ENCODE measurements around the gene B4GALT2. TPM values are rescaled to one million over a fixed set of nuclear protein-coding genes. Genes with fewer than 3 reads are reported as not detected.

B4GALT2 gene
- total and polyA plus RNA-seq, 9 of the 15 experiments (the other 6 are each of a cell fraction or from before 2014, with no cell fraction given) = 1.3 to 86.8 (median 43.8) TPM

DNA sequence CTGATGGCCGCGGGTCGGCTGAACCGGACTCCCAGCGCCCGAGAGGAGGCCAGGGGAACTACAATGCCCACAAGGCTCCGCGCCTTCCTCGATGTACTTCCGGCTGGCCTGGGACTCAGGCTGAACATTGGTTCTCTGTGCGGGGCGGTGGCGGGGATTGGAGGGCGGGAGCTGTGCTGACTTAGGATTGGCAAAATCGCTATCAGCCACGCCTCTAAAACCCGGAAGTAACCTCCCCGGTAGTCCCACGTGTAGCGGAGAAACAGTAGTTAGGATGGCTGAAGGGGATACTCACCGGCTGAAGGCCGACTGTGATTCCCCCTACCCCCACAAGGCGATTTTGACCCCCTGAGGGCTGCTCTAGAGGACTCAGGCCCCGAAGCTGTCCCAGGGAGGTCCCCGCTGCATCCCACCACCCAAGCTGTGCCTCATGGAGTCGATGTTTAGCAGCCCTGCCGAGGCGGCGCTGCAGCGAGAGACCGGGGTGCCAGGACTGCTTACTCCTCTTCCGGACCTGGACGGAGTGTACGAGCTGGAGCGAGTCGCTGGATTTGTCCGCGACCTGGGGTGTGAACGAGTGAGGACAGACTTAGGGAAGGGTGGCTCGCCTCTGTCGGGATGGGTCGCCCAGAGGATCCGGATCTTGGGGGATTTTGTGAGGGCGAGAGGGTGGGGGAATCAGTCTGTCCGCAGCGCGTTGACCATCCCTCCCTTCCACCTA is 9.1 kb upstream of the B4GALT2 start, which contains the start of gene DPH2 (continued):
- TF ChIP-seq CTCF (IDR thresholded peaks at IDR 0.05 in 2 of 3, conservative IDR thresholded peaks at IDR 0.05 in 1 of 3; ENCODE audit: insufficient read depth in 2 of 3, low read depth in 1 of 3, low read length in 3 of 3) (0 out of 6 replicates have a peak, but pooled peaks of 2 of the 3 experiments have one; percentile 6 to 15), MTA3 (IDR thresholded peaks at IDR 0.05; ENCODE audit: borderline replicate concordance) (0 out of 2 replicates have a peak, but pooled peaks have one; percentile 30), L3MBTL2 (IDR thresholded peaks at IDR 0.05) (peak; percentile 53; the same call in 1 of the 2 replicates), ZNF639 (CRISPR knock-in tag; conservative IDR thresholded peaks at IDR 0.05 in 1 of 2, IDR thresholded peaks at IDR 0.05 in 1 of 2) (peak in 1 of 2 experiments; percentile 47; a peak in 1 of 4 replicates), E2F8 (IDR thresholded peaks at IDR 0.05; ENCODE audit: low read depth, partially characterized antibody) (peak; percentile 93), TEAD1 (CRISPR knock-in tag; IDR thresholded peaks at IDR 0.05) (0 out of 4 replicates have a peak, but pooled peaks of 1 of the 2 experiments have one; percentile 67), FOXP4 (CRISPR knock-in tag; IDR thresholded peaks at IDR 0.05; ENCODE audit: borderline replicate concordance) (no peak), GTF2A2 (tag; IDR thresholded peaks at IDR 0.05) (no peak), RAD51 (IDR thresholded peaks at IDR 0.05; ENCODE audit: borderline replicate concordance, low read depth) (peak; percentile 39; the same call in 1 of the 2 replicates), PML (IDR thresholded peaks at IDR 0.05; ENCODE audit: low read length) (no peak), YY1 (IDR thresholded peaks at IDR 0.05; ENCODE audit: borderline replicate concordance in 1 of 3, control insufficient read depth in 1 of 3, extremely low read depth in 1 of 3, insufficient read depth in 3 of 3, insufficient read length in 1 of 3, insufficient replicate concordance in 2 of 3, low read depth in 1 of 3, low read length in 2 of 3) (peak in 2 of 3 experiments; percentile 53 to 70), CREM (IDR thresholded peaks at IDR 0.05; ENCODE audit: low read depth) (peak; percentile 90), POLR2B (IDR thresholded peaks at IDR 0.05; ENCODE audit: low read depth, partially characterized antibody) (peak; percentile 44), ZNF133 (CRISPR knock-in tag; IDR thresholded peaks at IDR 0.05) (no peak), ZKSCAN1 (IDR thresholded peaks at IDR 0.05; ENCODE audit: low read depth, low read length) (peak; percentile 10; the same call in 1 of the 2 replicates), NEUROD1 (IDR thresholded peaks at IDR 0.05; ENCODE audit: borderline replicate concordance, low read depth, low read length, partially characterized antibody) (peak; percentile 71)

Data from K562 (cell line).